CD4-positive, alpha-beta T cell (primary cell): ENCODE measurements around the gene PSD. TPM values are rescaled to one million over a fixed set of nuclear protein-coding genes. Genes with fewer than 3 reads are reported as not detected.
A peak's percentile ranks its signal among the peaks of the same experiment; 100 is the strongest.

ENCODE experiments used
- ATAC-seq: fragments of 200-7000 bp; cut with Tn5 transposase; one replicate; pipeline ENCODE4 v1.10.0; 2022; ENCODE audit warnings: mild to moderate bottlenecking; ENCODE audit not compliant: poor library complexity
- CTCF ChIA-PET: fragments of 350-600 bp; sonication (Branson Sonifier 250); formaldehyde crosslinking; loops from one replicate; lab custom pipeline; 2021; ENCODE audit warnings: antibody characterized with exemption, inconsistent platforms; lab: Charles Lee
- POLR2A ChIA-PET: fragments of 350-600 bp; sonication (Branson Sonifier 250); formaldehyde crosslinking; loops from one replicate; lab custom pipeline; 2021; ENCODE audit warnings: antibody characterized with exemption, inconsistent platforms; lab: Charles Lee
- DNase-seq, 14 experiments: peaks; one replicate each; pipeline ENCODE4 v3.0.0-alpha.2; 2013 to 2020; ENCODE audit warnings: mixed read lengths in 2 of 14
- H3K27ac ChIP-seq, 2 donors: one replicate each; pipeline versions ENCODE4 v1.5.1 to v1.7.0; 2013; ENCODE audit warnings: low read length in 2 of 2, low read depth in 1 of 2, mild to moderate bottlenecking in 1 of 2
- H3K27me3 ChIP-seq, 2 experiments: 1 replicate in 1 of 2; 2 replicates in 1 of 2; pipeline versions ENCODE4 v1.6.1 to v1.7.0; 2013; ENCODE audit warnings: low read length in 2 of 2, control low read depth in 1 of 2, mild to moderate bottlenecking in 1 of 2, moderate library complexity in 1 of 2; ENCODE audit not compliant: insufficient read depth in 2 of 2, control insufficient read depth in 1 of 2
- H3K36me3 ChIP-seq: one replicate; pipeline ENCODE4 v1.6.1; 2013; ENCODE audit warnings: low read length, control low read depth; ENCODE audit not compliant: insufficient read depth
- H3K4me1 ChIP-seq: one replicate; pipeline ENCODE4 v1.6.1; 2013; ENCODE audit warnings: low read length, control low read depth; ENCODE audit not compliant: insufficient read depth
- H3K4me3 ChIP-seq: one replicate; pipeline ENCODE4 v1.5.1; 2013; ENCODE audit warnings: mild to moderate bottlenecking, low read length, moderate library complexity
- H3K9me3 ChIP-seq, 2 experiments: 1 replicate in 1 of 2; 2 replicates in 1 of 2; pipeline versions ENCODE4 v1.6.1 to v1.7.0; 2013; ENCODE audit warnings: low read length in 2 of 2, mild to moderate bottlenecking in 2 of 2, control low read depth in 1 of 2, moderate library complexity in 1 of 2; ENCODE audit not compliant: control insufficient read depth in 1 of 2, insufficient read depth in 1 of 2
- H3K27ac Mint-ChIP-seq: one replicate; pipeline ENCODE4 v1.8.0; 2020; ENCODE audit warnings: mixed read lengths
- H3K27me3 Mint-ChIP-seq: one replicate; pipeline ENCODE4 v1.8.0; 2021; ENCODE audit warnings: mixed read lengths
- H3K36me3 Mint-ChIP-seq: one replicate; pipeline ENCODE4 v1.8.0; 2021; ENCODE audit warnings: low read depth, mixed read lengths
- H3K4me1 Mint-ChIP-seq: one replicate; pipeline ENCODE4 v1.8.0; 2021; ENCODE audit warnings: low read depth, mixed read lengths
- H3K4me3 Mint-ChIP-seq: one replicate; pipeline ENCODE4 v1.8.0; 2020; ENCODE audit warnings: mild to moderate bottlenecking, mixed read lengths
- H3K9me3 Mint-ChIP-seq: one replicate; pipeline ENCODE4 v1.8.0; 2020; ENCODE audit warnings: mixed read lengths
- CTCF ChIP-seq: fragments of 200-600 bp; IDR thresholded peaks from one replicate; pipeline ENCODE4 v1.8.0; 2022; ENCODE audit warnings: antibody characterized with exemption, mild to moderate bottlenecking
- intact Hi-C, 2 experiments: fragments of 100-400 bp; cut with DNase I in 1 of 2; cut with micrococcal nuclease in 1 of 2; formaldehyde crosslinking; loops; one replicate each; pipeline versions ENCODE4 v1.15.1 to v1.9.0; 2023 to 2025; cut with DNase I, micrococcal nuclease
- total RNA-seq, 174 experiments: library from RNA in 2 of 174; stranded (reverse) in 2 of 174; gene quantifications; one replicate each; pipeline ENCODE4 v1.2.3 and lab custom pipeline; 2021 to 2026

Gene PSD
- total RNA-seq, 2 experiments from 2014 or later: 16.7 to 17.8 TPM

- ATAC-seq (no peak), DNase-seq (peak in 1 of 14 experiments; percentile 36)
- intact Hi-C loops: loop anchor here (2.0 to 10.0 kb wide), 6 partner anchors 23 to 347 kb away; partner anchors contain the start of genes FBXL15 (in 1 of the 2), GBF1 (in 1 of the 2), TRIM8 (in 1 of the 2) and WBP1L (in 1 of the 2)
- H3K4me3 Mint-ChIP-seq: peak overlapping the region; percentile 92
- H3K9me3 Mint-ChIP-seq: no peaks in the 10 kb centered on the region
- H3K4me1 Mint-ChIP-seq: peaks cover 54% of the 10 kb centered on the region
- H3K27me3 ChIP-seq: no peaks in the 10 kb centered on the region
- H3K4me3 ChIP-seq: no peak overlapping the region
- CTCF ChIA-PET: no interaction called here
- H3K9me3 ChIP-seq: no peaks in the 10 kb centered on the region
- H3K27ac Mint-ChIP-seq: peak overlapping the region; percentile 100
- H3K36me3 Mint-ChIP-seq: peaks cover 64% of the 10 kb centered on the region
- H3K27ac ChIP-seq: peak overlapping the region; percentile 97 to 100
- peaks cover 71% of the 10 kb centered on the region for H3K4me1 ChIP-seq
- no peak for TF ChIP-seq CTCF
- no peaks in the 10 kb centered on the region for H3K27me3 Mint-ChIP-seq
- POLR2A ChIA-PET: interaction anchor here (0.9 to 4.1 kb wide), 5 partner anchors 12 to 167 kb away, joined by 3 to 34 read pairs (median 14); partner anchors contain the start of genes C10orf95 and FBXL15
- peaks cover 53% of the 10 kb centered on the region for H3K36me3 ChIP-seq
Observed at GRCh38 chr10:102397222-102398171, 21.1 kb downstream of the PSD start.

DNA sequence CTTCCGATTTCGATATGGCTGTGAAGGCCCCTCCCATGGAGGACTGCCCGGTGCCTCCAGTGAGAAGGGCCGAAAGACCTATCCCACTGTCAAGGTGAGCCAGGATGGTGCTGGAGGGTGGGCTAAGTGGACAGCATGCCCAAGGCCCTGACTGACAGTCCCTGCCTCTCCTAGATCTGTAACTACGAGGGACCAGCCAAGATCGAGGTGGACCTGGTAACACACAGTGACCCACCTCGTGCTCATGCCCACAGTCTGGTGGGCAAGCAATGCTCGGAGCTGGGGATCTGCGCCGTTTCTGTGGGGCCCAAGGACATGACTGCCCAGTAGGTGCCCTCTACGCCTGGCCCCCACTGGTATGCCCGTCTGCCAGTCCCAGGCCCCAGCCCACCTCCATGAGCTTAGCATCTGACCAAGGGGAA, 21.8 kb downstream of the PSD start:
- peaks cover 45% of the 10 kb centered on the region for H3K36me3 ChIP-seq
- intact Hi-C loops: loop anchor here (2.0 to 10.0 kb wide), 5 partner anchors 24 to 348 kb away; partner anchors contain the start of genes FBXL15 (in 1 of the 2), GBF1 (in 1 of the 2), TRIM8 (in 1 of the 2) and WBP1L (in 1 of the 2)
- H3K4me3 ChIP-seq: peak overlapping the region; percentile 64
- H3K27me3 ChIP-seq: no peaks in the 10 kb centered on the region
- ChIA-PET POLR2A (interaction anchor here (0.9 to 4.6 kb wide), 6 partner anchors 8 to 107 kb away, joined by 3 to 71 read pairs (median 26); partner anchors contain the start of genes ACTR1A, C10orf95, FBXL15 and SUFU), CTCF (interaction anchor here (4.0 kb wide), 1 partner anchor 82 kb away, joined by 17 read pairs; no protein-coding TSS in a partner anchor)
- Mint-ChIP-seq H3K4me1 (peaks cover 54% of the 10 kb centered on the region), H3K27me3 (no peaks in the 10 kb centered on the region), H3K9me3 (no peaks in the 10 kb centered on the region), H3K4me3 (peak overlapping the region; percentile 92), H3K36me3 (peaks cover 61% of the 10 kb centered on the region), H3K27ac (peak overlapping the region; percentile 100)
- no peak for TF ChIP-seq CTCF
- DNase-seq: peak in 1 of 14 experiments; percentile 40
- ATAC-seq: no peak
- H3K27ac ChIP-seq: peak overlapping the region; percentile 97 to 100
- H3K9me3 ChIP-seq: no peaks in the 10 kb centered on the region
- H3K4me1 ChIP-seq: peaks cover 71% of the 10 kb centered on the region

DNA sequence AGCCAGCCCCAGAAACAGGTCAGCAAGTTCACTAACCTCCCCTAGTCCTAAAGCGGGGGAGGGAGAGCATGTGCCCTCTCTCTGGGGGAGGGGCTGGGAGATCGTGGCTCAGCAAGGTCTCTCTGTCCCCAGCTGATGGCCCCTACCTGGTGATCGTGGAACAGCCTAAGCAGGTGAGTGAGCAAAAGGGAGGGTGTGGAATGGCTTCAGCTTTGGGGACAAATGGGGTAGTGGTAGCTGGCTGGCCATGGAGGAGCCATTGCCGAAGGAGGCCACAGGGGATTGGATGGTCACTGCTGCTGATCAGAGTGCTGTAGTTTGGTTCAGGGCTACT, 22.3 kb downstream of the PSD start:
- no peaks in the 10 kb centered on the region for H3K27me3 Mint-ChIP-seq
- H3K4me3 Mint-ChIP-seq: peak overlapping the region; percentile 92
- H3K9me3 ChIP-seq: no peaks in the 10 kb centered on the region
- H3K4me1 Mint-ChIP-seq: peaks cover 54% of the 10 kb centered on the region
- ATAC-seq (no peak), DNase-seq (peak in 2 of 14 experiments; percentile 10 to 61)
- H3K27ac ChIP-seq: peak overlapping the region; percentile 97 to 100
- peak overlapping the region; percentile 100 for H3K27ac Mint-ChIP-seq
- H3K27me3 ChIP-seq: no peaks in the 10 kb centered on the region
- H3K36me3 ChIP-seq: peaks cover 41% of the 10 kb centered on the region
- CTCF ChIA-PET: interaction anchor here (3.3 to 4.0 kb wide), 2 partner anchors 25 to 83 kb away, joined by 17 to 26 read pairs; partner anchors contain the start of gene FBXL15
- peaks cover 71% of the 10 kb centered on the region for H3K4me1 ChIP-seq
- POLR2A ChIA-PET: interaction anchor here (2.0 to 4.6 kb wide), 9 partner anchors 8 to 166 kb away, joined by 8 to 71 read pairs (median 22); partner anchors contain the start of genes ACTR1A, C10orf95, CUEDC2 and FBXL15
- peaks cover 61% of the 10 kb centered on the region for H3K36me3 Mint-ChIP-seq
- H3K4me3 ChIP-seq: peak overlapping the region; percentile 64
- H3K9me3 Mint-ChIP-seq: no peaks in the 10 kb centered on the region
- no peak for TF ChIP-seq CTCF
- intact Hi-C loops: loop anchor here (2.0 to 10.0 kb wide), 5 partner anchors 25 to 349 kb away; partner anchors contain the start of genes FBXL15 (in 1 of the 2), GBF1 (in 1 of the 2), TRIM8 (in 1 of the 2) and WBP1L (in 1 of the 2)
